Astrocyte (in vitro differentiated cells and primary cell): ENCODE data around the gene PTPRE. TPM values are rescaled to one million over a fixed set of nuclear protein-coding genes. Genes with fewer than 3 reads are reported as not detected.

ENCODE experiments used
- DNase-seq: peaks from one replicate; pipeline ENCODE4 v3.0.0-alpha.2; 2010; ENCODE audit warnings: low read depth
- FAIRE-seq: peaks from 2 replicates; lab custom pipeline; 2011; peaks lifted over from hg19 to GRCh38; lab: Jason Lieb, UNC
- H2AFZ ChIP-seq: 2 replicates; pipeline ENCODE4 v1.6.0; 2012; ENCODE audit warnings: low read depth, low read length, inconsistent platforms
- H3K27ac ChIP-seq: 2 replicates; pipeline ENCODE4 v1.5.1; 2011; ENCODE audit warnings: low read depth, low read length, inconsistent platforms
- H3K27me3 ChIP-seq: 2 replicates; pipeline ENCODE4 v1.6.0; 2011; ENCODE audit warnings: low read length, inconsistent platforms; ENCODE audit not compliant: insufficient read depth
- H3K36me3 ChIP-seq: 2 replicates; pipeline ENCODE4 v1.5.1; 2011; ENCODE audit warnings: low read length, inconsistent platforms; ENCODE audit not compliant: insufficient read depth
- H3K4me1 ChIP-seq: 2 replicates; pipeline ENCODE4 v1.5.1; 2011; ENCODE audit warnings: low read length, inconsistent platforms; ENCODE audit not compliant: insufficient read depth
- H3K4me2 ChIP-seq: 2 replicates; pipeline ENCODE4 v1.6.0; 2012; ENCODE audit warnings: low read length, inconsistent platforms
- H3K4me3 ChIP-seq: 2 replicates; pipeline ENCODE4 v1.5.1; 2011; ENCODE audit warnings: low read depth, mild to moderate bottlenecking, low read length, inconsistent platforms; ENCODE audit not compliant: insufficient read depth
- H3K79me2 ChIP-seq: 2 replicates; pipeline ENCODE4 v1.6.0; 2012; ENCODE audit warnings: mild to moderate bottlenecking, low read length, inconsistent platforms; ENCODE audit not compliant: insufficient read depth
- H3K9ac ChIP-seq: 2 replicates; pipeline ENCODE4 v1.6.0; 2012; ENCODE audit warnings: mild to moderate bottlenecking, low read length, inconsistent platforms
- H3K9me3 ChIP-seq: 2 replicates; pipeline ENCODE4 v1.5.1; 2012; ENCODE audit warnings: low read depth, mild to moderate bottlenecking, low read length, inconsistent platforms; ENCODE audit not compliant: insufficient read depth
- H4K20me1 ChIP-seq: 2 replicates; pipeline ENCODE4 v1.6.0; 2012; ENCODE audit warnings: low read length, inconsistent platforms; ENCODE audit not compliant: insufficient read depth
- H3K27ac Mint-ChIP-seq: one replicate; pipeline ENCODE4 v1.8.0; 2021; ENCODE audit warnings: mild to moderate bottlenecking, mixed read lengths; ENCODE audit not compliant: unreplicated experiment
- H3K27me3 Mint-ChIP-seq: one replicate; pipeline ENCODE4 v1.8.0; 2021; ENCODE audit warnings: low read depth, mixed read lengths; ENCODE audit not compliant: unreplicated experiment
- H3K36me3 Mint-ChIP-seq: one replicate; pipeline ENCODE4 v1.8.0; 2021; ENCODE audit warnings: low read depth, mixed read lengths; ENCODE audit not compliant: unreplicated experiment
- H3K4me1 Mint-ChIP-seq: one replicate; pipeline ENCODE4 v1.8.0; 2021; ENCODE audit warnings: low read depth, mixed read lengths; ENCODE audit not compliant: unreplicated experiment
- H3K4me3 Mint-ChIP-seq: one replicate; pipeline ENCODE4 v1.8.0; 2021; ENCODE audit warnings: mild to moderate bottlenecking, moderate library complexity, mixed read lengths; ENCODE audit not compliant: unreplicated experiment
- H3K9me3 Mint-ChIP-seq: one replicate; pipeline ENCODE4 v1.8.0; 2021; ENCODE audit warnings: mild to moderate bottlenecking, mixed read lengths; ENCODE audit not compliant: unreplicated experiment
- EZH2 ChIP-seq: IDR thresholded peaks from 2 replicates; pipeline ENCODE4 v1.6.1; 2012; ENCODE audit warnings: mild to moderate bottlenecking, low read length, inconsistent platforms; ENCODE audit not compliant: insufficient read depth
- total RNA-seq: library from RNA; stranded (reverse); gene quantifications from 2 replicates; pipeline ENCODE4 v1.2.1, GENCODE V29; 2021
- TF ChIP-seq, protein P1 (sequence below): IDR thresholded peaks from 2 replicates; pipeline ENCODE4 v1.5.1; 2011; ENCODE audit warnings: low read depth, mild to moderate bottlenecking, inconsistent platforms, low read length, moderate library complexity; ENCODE audit not compliant: insufficient read depth

The PTPRE gene
- total RNA-seq, 1 donor from 2014 or later, result 14.1 TPM

DNA sequence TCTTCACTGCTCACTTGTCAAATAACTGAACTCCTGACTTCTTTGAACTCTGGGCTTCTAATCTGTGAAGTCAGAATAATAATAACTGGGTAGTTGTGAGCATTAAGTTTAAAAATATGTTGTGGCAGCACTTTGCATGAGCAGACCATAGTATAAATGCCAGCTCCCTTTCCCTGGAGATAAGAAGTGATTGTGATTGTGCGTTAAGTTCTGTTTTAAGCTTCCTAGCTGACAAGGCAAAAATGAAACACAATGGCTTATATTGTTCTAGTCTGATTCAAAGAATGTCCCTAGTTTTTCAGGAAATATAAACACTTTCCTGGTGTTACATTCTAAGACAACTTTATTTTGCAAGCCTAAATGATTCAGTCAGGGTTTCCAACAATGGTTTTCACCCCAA lies 61.8 kb downstream of the PTPRE start:
- no peaks in the 10 kb centered on the region for H4K20me1 ChIP-seq
- H2AFZ ChIP-seq, result no peak overlapping the region
- TF ChIP-seq, protein P1, sequence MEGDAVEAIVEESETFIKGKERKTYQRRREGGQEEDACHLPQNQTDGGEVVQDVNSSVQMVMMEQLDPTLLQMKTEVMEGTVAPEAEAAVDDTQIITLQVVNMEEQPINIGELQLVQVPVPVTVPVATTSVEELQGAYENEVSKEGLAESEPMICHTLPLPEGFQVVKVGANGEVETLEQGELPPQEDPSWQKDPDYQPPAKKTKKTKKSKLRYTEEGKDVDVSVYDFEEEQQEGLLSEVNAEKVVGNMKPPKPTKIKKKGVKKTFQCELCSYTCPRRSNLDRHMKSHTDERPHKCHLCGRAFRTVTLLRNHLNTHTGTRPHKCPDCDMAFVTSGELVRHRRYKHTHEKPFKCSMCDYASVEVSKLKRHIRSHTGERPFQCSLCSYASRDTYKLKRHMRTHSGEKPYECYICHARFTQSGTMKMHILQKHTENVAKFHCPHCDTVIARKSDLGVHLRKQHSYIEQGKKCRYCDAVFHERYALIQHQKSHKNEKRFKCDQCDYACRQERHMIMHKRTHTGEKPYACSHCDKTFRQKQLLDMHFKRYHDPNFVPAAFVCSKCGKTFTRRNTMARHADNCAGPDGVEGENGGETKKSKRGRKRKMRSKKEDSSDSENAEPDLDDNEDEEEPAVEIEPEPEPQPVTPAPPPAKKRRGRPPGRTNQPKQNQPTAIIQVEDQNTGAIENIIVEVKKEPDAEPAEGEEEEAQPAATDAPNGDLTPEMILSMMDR, result no peak
- no peak for TF ChIP-seq EZH2
- Mint-ChIP-seq H3K4me3 (no peak overlapping the region), H3K36me3 (peaks cover 6% of the 10 kb centered on the region), H3K27me3 (no peaks in the 10 kb centered on the region), H3K4me1 (peaks cover 32% of the 10 kb centered on the region), H3K9me3 (no peaks in the 10 kb centered on the region), H3K27ac (no peak overlapping the region)
- no peak overlapping the region for H3K9ac ChIP-seq
- no peak for FAIRE-seq
- H3K4me3 ChIP-seq, result no peak overlapping the region
- H3K4me1 ChIP-seq, result no peaks in the 10 kb centered on the region
- no peaks in the 10 kb centered on the region for H3K36me3 ChIP-seq
- no peak overlapping the region for H3K4me2 ChIP-seq
- H3K9me3 ChIP-seq, result no peaks in the 10 kb centered on the region
- H3K27me3 ChIP-seq, result no peaks in the 10 kb centered on the region
- no peak overlapping the region for H3K27ac ChIP-seq
- DNase-seq, result peak; percentile 40
- H3K79me2 ChIP-seq, result no peaks in the 10 kb centered on the region

- Mint-ChIP-seq H3K9me3 (no peaks in the 10 kb centered on the region), H3K4me1 (peaks cover 41% of the 10 kb centered on the region), H3K4me3 (no peak overlapping the region), H3K27ac (no peak overlapping the region), H3K36me3 (peaks cover 6% of the 10 kb centered on the region), H3K27me3 (no peaks in the 10 kb centered on the region)
- Histone ChIP-seq H2AFZ (no peak overlapping the region), H3K4me3 (no peak overlapping the region), H4K20me1 (no peaks in the 10 kb centered on the region), H3K36me3 (no peaks in the 10 kb centered on the region), H3K9me3 (no peaks in the 10 kb centered on the region), H3K27me3 (no peaks in the 10 kb centered on the region), H3K9ac (no peak overlapping the region), H3K27ac (no peak overlapping the region), H3K4me2 (no peak overlapping the region), H3K79me2 (peaks cover 2% of the 10 kb centered on the region), H3K4me1 (peaks cover 5% of the 10 kb centered on the region)
- TF ChIP-seq, protein P1, result no peak
- TF ChIP-seq EZH2, result no peak
- FAIRE-seq, result no peak
- no peak for DNase-seq
Measured at GRCh38 chr10:127971101-127971946, 64.4 kb downstream of the PTPRE start.

DNA sequence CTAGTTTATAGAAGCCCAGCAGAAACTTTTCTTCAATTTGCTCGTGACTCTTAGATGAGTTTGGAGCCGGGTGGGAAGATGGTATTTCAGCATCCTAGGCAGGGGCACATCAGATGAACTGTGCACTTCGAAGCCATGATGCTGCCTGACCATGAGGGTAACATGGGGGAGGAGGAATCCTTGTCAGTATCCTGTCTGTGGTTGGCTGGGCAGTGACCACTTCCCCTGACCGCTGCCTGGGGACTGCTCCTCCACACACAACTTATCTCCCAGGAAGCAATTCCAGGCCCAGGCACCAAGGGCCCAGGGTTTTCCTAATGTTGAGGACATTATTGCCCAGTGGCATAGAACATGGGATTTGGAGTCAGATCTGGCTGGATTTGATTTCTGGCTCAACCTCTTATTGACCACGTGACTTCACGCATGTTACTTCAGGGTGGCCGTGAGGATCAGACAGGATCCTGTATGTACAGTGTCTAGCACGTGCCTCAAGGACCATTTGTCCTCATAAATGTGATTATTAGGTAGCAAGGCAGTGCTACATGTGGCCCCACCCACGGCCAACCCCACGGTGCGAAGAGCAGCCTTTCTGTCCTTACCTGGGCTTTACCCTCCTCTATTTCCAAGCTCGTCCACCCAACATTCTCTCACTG lies 65.2 kb downstream of the PTPRE start:
- H3K4me3 Mint-ChIP-seq, result no peak overlapping the region
- no peak overlapping the region for H3K4me2 ChIP-seq
- H3K79me2 ChIP-seq, result peaks cover 2% of the 10 kb centered on the region
- H3K36me3 Mint-ChIP-seq, result peaks cover 6% of the 10 kb centered on the region
- no peaks in the 10 kb centered on the region for H3K9me3 Mint-ChIP-seq
- H3K9ac ChIP-seq, result no peak overlapping the region
- TF ChIP-seq, protein P1, result no peak
- TF ChIP-seq EZH2, result no peak
- no peak for DNase-seq
- FAIRE-seq, result no peak
- peaks cover 49% of the 10 kb centered on the region for H3K4me1 Mint-ChIP-seq
- H3K36me3 ChIP-seq, result no peaks in the 10 kb centered on the region
- H3K4me1 ChIP-seq, result peaks cover 13% of the 10 kb centered on the region
- H3K27ac ChIP-seq, result no peak overlapping the region
- no peak overlapping the region for H3K27ac Mint-ChIP-seq
- no peaks in the 10 kb centered on the region for H4K20me1 ChIP-seq
- H3K27me3 Mint-ChIP-seq, result no peaks in the 10 kb centered on the region
- no peak overlapping the region for H2AFZ ChIP-seq
- no peaks in the 10 kb centered on the region for H3K9me3 ChIP-seq
- H3K27me3 ChIP-seq, result no peaks in the 10 kb centered on the region
- no peak overlapping the region for H3K4me3 ChIP-seq
